MM.1S (cell line): ENCODE measurements around the gene SLC35F1.

Source experiments
- EZH2 ChIP-seq: fragments of 300-600 bp; sonication (generic); optimal IDR thresholded peaks from 2 replicates; pipeline ENCODE3; 2017; ENCODE audit warnings: low read depth, mild to moderate bottlenecking, antibody characterized with exemption, low read length, mixed read lengths
- EZH2phosphoT487 ChIP-seq: fragments of 300-600 bp; sonication (generic); IDR thresholded peaks from 2 replicates; pipeline ENCODE4 v1.6.1; 2018; ENCODE audit warnings: antibody characterized with exemption, low read length
- TF ChIP-seq, protein P1 (sequence below): fragments of 300-600 bp; sonication (generic); IDR thresholded peaks from 2 replicates; pipeline ENCODE4 v1.5.1; 2016; ENCODE audit warnings: antibody characterized with exemption, low read length, mixed read lengths

DNA sequence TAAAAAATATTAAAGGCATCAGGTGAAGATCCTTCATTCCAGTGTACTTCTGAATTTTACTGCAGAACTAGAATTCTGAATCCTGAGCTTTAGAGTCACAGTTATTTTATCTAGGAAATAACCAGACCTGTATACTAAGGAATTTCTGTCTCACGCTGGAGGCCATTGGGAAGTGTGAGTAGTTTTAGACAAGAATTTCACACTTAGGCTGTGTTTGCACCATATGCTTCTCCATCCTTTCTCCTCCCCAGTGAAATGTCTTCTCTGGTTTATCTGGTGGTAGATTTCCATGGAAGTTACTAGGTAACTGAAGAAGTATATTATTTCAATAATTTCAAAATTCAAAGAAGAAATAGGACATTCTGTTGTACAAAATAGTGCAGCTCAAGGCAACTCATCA is 83.1 kb downstream of the SLC35F1 start:
- TF ChIP-seq, protein P1, sequence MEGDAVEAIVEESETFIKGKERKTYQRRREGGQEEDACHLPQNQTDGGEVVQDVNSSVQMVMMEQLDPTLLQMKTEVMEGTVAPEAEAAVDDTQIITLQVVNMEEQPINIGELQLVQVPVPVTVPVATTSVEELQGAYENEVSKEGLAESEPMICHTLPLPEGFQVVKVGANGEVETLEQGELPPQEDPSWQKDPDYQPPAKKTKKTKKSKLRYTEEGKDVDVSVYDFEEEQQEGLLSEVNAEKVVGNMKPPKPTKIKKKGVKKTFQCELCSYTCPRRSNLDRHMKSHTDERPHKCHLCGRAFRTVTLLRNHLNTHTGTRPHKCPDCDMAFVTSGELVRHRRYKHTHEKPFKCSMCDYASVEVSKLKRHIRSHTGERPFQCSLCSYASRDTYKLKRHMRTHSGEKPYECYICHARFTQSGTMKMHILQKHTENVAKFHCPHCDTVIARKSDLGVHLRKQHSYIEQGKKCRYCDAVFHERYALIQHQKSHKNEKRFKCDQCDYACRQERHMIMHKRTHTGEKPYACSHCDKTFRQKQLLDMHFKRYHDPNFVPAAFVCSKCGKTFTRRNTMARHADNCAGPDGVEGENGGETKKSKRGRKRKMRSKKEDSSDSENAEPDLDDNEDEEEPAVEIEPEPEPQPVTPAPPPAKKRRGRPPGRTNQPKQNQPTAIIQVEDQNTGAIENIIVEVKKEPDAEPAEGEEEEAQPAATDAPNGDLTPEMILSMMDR, result no peak
- TF ChIP-seq EZH2 (no peak), EZH2phosphoT487 (no peak)
